ENCODE measurements around the gene CDC42BPA.
A peak's percentile ranks its signal among the peaks of the same experiment; 100 is the strongest.
"Not testable (repeated sequence)": the region's sequence is repeated elsewhere in the genome, so short reads cannot be mapped to it uniquely, and the experiment has no call there.

The CDC42BPA gene, protein sequence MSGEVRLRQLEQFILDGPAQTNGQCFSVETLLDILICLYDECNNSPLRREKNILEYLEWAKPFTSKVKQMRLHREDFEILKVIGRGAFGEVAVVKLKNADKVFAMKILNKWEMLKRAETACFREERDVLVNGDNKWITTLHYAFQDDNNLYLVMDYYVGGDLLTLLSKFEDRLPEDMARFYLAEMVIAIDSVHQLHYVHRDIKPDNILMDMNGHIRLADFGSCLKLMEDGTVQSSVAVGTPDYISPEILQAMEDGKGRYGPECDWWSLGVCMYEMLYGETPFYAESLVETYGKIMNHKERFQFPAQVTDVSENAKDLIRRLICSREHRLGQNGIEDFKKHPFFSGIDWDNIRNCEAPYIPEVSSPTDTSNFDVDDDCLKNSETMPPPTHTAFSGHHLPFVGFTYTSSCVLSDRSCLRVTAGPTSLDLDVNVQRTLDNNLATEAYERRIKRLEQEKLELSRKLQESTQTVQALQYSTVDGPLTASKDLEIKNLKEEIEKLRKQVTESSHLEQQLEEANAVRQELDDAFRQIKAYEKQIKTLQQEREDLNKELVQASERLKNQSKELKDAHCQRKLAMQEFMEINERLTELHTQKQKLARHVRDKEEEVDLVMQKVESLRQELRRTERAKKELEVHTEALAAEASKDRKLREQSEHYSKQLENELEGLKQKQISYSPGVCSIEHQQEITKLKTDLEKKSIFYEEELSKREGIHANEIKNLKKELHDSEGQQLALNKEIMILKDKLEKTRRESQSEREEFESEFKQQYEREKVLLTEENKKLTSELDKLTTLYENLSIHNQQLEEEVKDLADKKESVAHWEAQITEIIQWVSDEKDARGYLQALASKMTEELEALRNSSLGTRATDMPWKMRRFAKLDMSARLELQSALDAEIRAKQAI (N-terminal part only)

DNA sequence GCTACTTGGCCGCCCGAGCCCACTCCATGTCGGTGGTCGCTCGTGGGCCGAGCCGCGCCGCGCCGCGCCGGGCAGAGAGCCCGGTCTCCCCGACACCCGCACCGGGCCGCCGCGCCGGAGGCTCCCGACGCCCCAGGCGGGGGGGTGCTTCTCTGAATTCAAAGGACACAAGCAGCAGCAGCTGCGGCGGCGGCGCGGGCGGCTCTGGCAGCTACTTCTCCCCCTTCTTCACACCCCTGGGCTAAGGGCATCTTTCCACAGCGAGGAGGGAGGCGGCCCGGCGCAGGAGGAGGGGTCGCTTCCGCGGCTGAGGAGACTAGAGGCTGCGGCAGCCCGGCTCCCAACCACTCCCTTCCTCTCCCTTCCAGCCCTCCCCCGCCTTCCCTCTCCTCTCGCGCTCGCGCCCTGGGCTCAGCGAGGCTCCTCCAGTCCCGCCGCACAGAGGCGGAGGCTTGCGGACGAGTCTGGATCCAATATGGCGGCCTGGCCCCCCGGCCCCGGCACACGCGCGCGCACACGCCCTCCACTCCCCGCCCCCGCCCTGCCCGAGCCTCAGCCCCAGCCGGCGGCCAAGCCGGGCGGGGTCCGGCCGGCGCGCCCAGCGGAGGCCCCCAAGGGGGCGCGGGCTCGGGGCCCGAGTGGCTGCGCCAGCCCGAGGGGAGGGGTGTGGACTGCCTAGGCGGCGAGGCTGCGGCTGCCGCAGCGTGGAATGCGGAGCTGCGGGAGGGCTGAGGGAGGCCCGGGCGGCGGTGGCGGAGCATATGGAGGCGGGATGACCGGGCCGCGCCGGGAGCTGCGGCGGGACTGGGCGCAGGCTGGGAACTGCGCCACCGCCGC, at the start of gene CDC42BPA:
TSS of gene CDC42BPA (minus strand) at position 477 of the 837 bp plus-strand sequence. CDS start 1,310 bp downstream, outside the sequence.
- peak; percentile 77 for DNase-seq

- no peak for DNase-seq
Observed at GRCh38 chr1:227368009-227368408, 49.7 kb upstream of the CDC42BPA start.

- DNase-seq: no peak
Observed at GRCh38 chr1:227365473-227366431, 47.5 kb upstream of the CDC42BPA start.

- DNase-seq: no peak
Observed at GRCh38 chr1:227364657-227365056, 46.4 kb upstream of the CDC42BPA start.

DNA sequence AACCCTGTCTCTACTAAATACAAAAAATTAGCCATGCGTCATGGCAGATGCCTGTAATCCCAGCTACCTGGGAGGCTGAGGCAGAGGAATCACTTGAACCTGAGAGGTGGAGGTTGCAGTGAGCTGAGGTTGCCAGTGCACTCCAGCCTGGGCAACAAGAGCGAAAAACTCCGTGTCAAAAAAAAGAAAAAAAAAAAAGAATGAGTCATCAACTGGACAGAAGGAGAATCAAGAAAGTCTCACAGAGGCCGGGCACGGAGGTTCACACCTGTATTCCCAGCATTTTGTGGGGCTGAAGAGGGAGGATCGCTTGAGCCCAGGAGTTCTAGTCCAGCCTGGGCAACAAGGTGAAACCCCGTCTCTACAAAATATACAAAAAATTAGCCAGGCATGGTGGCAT, 45.5 kb upstream of the CDC42BPA start:
- DNase-seq: no peak

DNA sequence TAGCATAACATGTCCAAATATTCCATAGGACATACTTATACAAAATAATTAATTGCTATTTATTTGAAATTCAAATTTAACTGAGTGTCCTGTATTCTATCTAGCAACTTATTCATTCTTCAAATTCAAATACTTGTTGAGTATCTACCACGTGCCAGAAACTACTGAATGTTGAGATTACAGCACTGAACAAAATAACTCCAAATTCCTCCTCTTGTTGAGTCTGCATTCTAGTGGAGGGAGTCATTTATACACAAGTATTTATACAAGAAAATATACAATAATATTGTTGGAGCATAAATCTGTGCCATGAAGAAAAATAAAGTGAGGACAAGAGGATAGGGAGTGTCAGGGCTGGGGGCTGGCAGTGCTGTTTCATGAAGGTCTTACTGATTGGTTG, 43.7 kb upstream of the CDC42BPA start:
- no peak for DNase-seq

DNA sequence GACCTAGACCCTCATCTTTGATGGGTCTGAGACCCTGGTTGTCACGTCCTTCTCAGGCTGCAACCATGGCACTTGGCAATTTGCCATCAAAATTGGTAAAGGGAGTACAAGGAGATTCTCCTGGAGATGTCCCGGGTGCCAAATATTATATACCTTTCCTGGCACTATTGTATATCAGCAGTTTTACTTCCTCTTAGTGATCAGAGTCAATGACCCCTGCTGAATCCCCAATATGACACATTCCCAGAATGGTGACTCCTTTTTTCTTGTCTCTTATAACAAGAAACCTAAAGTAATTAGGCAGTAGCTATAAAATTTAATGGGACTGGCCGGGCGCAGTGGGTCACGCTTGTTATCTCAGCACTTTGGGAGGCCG, 39.6 kb upstream of the CDC42BPA start:
- DNase-seq: no peak

- no peak for DNase-seq
Observed at GRCh38 chr1:227357171-227357926, 39.1 kb upstream of the CDC42BPA start.

- no peak for DNase-seq
Observed at GRCh38 chr1:227356620-227357146, 38.4 kb upstream of the CDC42BPA start.

DNA sequence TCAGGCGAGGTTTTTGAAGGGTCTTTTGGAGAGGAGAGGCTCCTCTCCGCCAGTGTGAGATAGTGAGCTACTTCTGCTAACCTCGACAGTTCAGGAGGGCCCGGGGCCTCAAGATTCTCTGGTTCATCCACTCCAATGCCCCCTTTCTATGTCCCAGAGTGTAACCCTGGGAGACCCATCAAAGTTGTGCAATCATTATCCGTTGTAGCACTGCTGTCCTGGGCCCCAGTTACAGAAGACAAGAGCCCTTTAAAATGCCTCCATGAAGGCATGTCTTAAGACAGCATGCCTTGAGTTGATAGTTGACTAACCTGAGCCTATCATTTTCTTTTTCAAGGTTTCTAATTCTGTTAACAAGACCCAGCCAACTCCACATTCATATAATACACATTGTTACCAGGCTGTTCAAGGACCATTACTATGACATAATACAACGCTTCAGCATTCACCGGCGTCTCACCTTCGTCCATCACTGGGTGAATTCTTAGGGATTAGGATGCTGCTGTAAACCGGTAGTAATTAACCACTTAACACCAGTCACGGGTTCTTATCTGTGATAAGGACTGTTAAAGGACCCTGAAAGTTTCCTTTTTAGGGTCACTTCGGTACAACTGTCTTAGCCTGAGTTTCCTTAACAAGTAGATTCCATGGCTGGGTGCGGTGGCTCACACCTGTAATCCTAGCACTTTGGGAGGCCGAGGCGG, 37.4 kb upstream of the CDC42BPA start:
- DNase-seq: no peak

- no peak for DNase-seq
Observed at GRCh38 chr1:227353186-227353585, 34.9 kb upstream of the CDC42BPA start.

DNA sequence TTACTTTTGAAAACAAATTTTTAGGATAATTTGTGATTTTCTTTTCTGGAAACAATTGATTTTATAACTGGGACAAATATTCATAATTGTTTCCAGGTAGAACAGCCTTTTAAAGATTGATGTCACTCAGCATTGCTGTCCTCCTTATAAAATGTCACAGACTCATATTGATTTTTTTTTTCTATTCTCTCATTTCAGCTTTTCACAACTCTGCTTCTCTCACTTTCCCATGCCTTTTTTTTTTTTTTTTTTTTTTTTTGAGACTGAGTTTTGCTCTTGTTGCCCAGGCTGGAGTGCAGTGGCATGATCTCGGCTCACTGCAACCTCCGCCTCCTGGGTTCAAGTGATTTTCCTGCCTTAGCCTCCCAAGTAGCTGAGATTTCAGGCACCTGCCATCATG, 33.9 kb upstream of the CDC42BPA start:
- not testable (repeated sequence) for DNase-seq

GRCh38 chr1:227351443-227351842, 33.2 kb upstream of the CDC42BPA start:
- DNase-seq: no peak

DNA sequence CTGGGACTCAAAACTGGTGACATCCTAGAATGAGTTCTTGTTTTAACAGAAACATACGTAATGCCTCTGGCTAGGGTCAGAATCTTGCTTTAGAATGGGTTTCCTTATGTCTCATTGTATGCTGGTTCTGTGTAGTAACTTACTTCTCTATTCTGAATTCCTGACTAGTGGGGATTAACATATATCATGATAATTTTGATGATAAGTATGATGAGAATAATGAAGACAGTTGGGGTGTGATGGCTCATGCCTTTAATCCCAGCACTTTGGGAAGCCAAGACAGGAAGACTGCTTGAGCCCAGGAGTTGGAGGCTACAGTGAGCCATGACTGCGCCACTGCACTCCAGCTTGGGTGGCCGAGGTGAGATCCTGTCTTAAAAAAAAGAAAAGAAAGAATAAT, 31.7 kb upstream of the CDC42BPA start:
- DNase-seq: no peak

- no peak for DNase-seq
Observed at GRCh38 chr1:227343727-227344551, 25.6 kb upstream of the CDC42BPA start.

DNA sequence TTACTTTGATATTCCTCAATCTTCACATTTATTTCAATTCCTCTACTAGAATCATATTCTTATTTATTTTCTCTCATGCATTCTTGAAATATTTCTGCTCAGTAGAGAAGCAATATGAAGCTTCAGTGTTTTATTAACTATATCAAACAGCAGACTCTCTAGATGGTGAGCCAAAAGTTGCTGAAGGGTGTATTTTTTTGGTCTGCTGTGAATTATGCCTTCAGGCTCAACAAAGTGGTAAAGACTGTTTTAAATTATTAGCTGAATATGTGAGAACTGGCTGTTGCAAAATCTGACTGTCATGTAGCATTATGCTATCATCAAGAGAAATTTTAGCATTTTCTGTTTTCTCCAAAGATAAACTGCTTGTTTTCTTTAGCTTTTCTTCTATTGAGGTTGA, 24.9 kb upstream of the CDC42BPA start:
- DNase-seq: no peak

GRCh38 chr1:227342075-227342829, 24.0 kb upstream of the CDC42BPA start:
- DNase-seq: no peak

DNA sequence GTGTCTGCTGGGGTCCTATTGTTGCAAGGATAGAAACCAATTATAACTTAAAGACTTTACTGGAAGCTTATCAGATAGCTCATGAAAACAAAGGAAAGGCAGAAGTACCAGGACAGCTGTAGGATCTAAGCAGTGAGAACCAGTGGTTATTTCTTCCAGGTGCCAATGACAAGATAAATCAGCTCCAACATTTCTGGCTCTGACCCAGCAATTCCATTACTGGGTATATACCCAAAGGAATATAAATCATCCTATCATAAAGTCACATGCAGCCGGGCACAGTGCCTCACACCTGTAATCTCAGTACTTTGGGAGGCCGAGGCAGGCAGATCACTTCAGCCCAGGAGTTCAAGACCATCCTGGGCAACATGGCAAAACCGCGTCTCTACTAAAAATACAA, 17.8 kb upstream of the CDC42BPA start:
- not testable (repeated sequence) for DNase-seq

Data from NCI-H1048 (cell line).